HepG2 (cell line): ENCODE data around the gene PRSS8. TPM values are rescaled to one million over a fixed set of nuclear protein-coding genes. Genes with fewer than 3 reads are reported as not detected.

Experiments used
- ATAC-seq: fragments of 200-7000 bp; cut with Tn5 transposase; 3 replicates; pipeline ENCODE4 v1.9.1; 2020; ENCODE audit warnings: mild to moderate bottlenecking, moderate library complexity
- BruUV-seq: library from RNA; stranded (reverse); fragments of 400-500 nt; replicated peaks from 2 replicates; lab custom pipeline; 2021; lab: Mats Ljungman, UMichigan
- CTCF ChIA-PET: fragments of 300-600 bp; formaldehyde crosslinking; extraction: SDS; loops from one replicate; lab custom pipeline; 2021; ENCODE audit warnings: low total read pairs, inconsistent platforms, low intra/inter-chr PET ratio; lab: Yijun Ruan, JAX
- POLR2A ChIA-PET: fragments of 350-600 bp; sonication (Branson Sonifier 250); formaldehyde crosslinking; loops from one replicate; lab custom pipeline; 2020; ENCODE audit warnings: antibody characterized with exemption, inconsistent platforms; lab: Yijun Ruan, JAX
- DNase-seq: peaks from one replicate; pipeline ENCODE4 v3.0.0-alpha.2; 2015; ENCODE audit warnings: low spot score
- FAIRE-seq: peaks from 3 replicates; lab custom pipeline; 2011; peaks lifted over from hg19 to GRCh38; lab: Jason Lieb, UNC
- H2AFZ ChIP-seq: one replicate; pipeline ENCODE4 v1.6.1; 2011; ENCODE audit warnings: low read length, inconsistent platforms
- H3K27ac ChIP-seq: fragments of 300-600 bp; 3 replicates; pipeline ENCODE4 v1.8.0; 2011; ENCODE audit warnings: mixed run types, mild to moderate bottlenecking, mixed read lengths, low read length, inconsistent platforms; ENCODE audit not compliant: insufficient read depth; ENCODE audit errors: extremely low read length
- H3K27me3 ChIP-seq, 2 experiments: fragments of 200-600 bp in 1 of 2; 2 replicates in 1 of 2; 3 replicates in 1 of 2; pipeline versions ENCODE4 v1.6.0 to v1.8.0; 2011; ENCODE audit warnings: low read length in 2 of 2, mild to moderate bottlenecking in 2 of 2, moderate library complexity in 2 of 2, inconsistent platforms in 1 of 2; ENCODE audit not compliant: insufficient read depth in 2 of 2, control insufficient read depth in 1 of 2
- H3K36me3 ChIP-seq, 2 experiments: fragments of 200-600 bp in 1 of 2; replicated peaks in 1 of 2; 2 replicates in 1 of 2; 3 replicates in 1 of 2; pipeline versions ENCODE4 v1.5.1 to v1.8.0; 2011; ENCODE audit warnings: low read length in 2 of 2, inconsistent platforms in 1 of 2; ENCODE audit not compliant: insufficient read depth in 2 of 2, control insufficient read depth in 1 of 2
- H3K4me1 ChIP-seq: 2 replicates; pipeline ENCODE4 v1.5.1; 2012; ENCODE audit warnings: low read length, inconsistent platforms; ENCODE audit not compliant: insufficient read depth
- H3K4me2 ChIP-seq: 2 replicates; pipeline ENCODE4 v1.6.0; 2011; ENCODE audit warnings: low read depth, low read length, inconsistent platforms
- H3K4me3 ChIP-seq, 3 experiments: fragments of 200-600 bp in 1 of 3; sonication (generic), shearing (Covaris generic) in 1 of 3; replicated peaks in 1 of 3; 2 replicates each; pipeline ENCODE4 v1.5.1; 2011 to 2016; ENCODE audit warnings: low read length in 3 of 3, inconsistent platforms in 2 of 3, low read depth in 2 of 3, mild to moderate bottlenecking in 2 of 3, control low read depth in 1 of 3, mixed read lengths in 1 of 3; ENCODE audit not compliant: insufficient read depth in 1 of 3
- H3K79me2 ChIP-seq: one replicate; pipeline ENCODE4 v1.6.1; 2011; ENCODE audit warnings: low read length, inconsistent platforms; ENCODE audit not compliant: insufficient read depth
- H3K9ac ChIP-seq: 2 replicates; pipeline ENCODE4 v1.6.0; 2011; ENCODE audit warnings: mild to moderate bottlenecking, low read depth, low read length, inconsistent platforms; ENCODE audit not compliant: insufficient read depth
- H3K9me3 ChIP-seq: 2 replicates; pipeline ENCODE4 v1.5.1; 2012; ENCODE audit warnings: mild to moderate bottlenecking, low read length
- H4K20me1 ChIP-seq: 2 replicates; pipeline ENCODE4 v1.6.0; 2011; ENCODE audit warnings: inconsistent platforms, mild to moderate bottlenecking, low read length, moderate library complexity; ENCODE audit not compliant: insufficient read depth
- ATF7 ChIP-seq, 2 experiments: fragments of 450-650 bp in 1 of 2; sonication (generic) in 1 of 2; formaldehyde crosslinking in 1 of 2; IDR thresholded peaks; 2 replicates each; pipeline versions ENCODE4 v1.4.0 to v1.6.1; 2016 to 2020; ENCODE audit warnings: antibody characterized with exemption in 1 of 2, mild to moderate bottlenecking in 1 of 2, missing genetic modification reagents in 1 of 2
- DZIP1 ChIP-seq: sonication (generic); formaldehyde crosslinking; IDR thresholded peaks from 2 replicates; pipeline ENCODE4 v1.5.0; 2020; ENCODE audit warnings: mild to moderate bottlenecking, missing genetic modification reagents
- TCF12 ChIP-seq, 2 experiments: fragments of 450-650 bp in 1 of 2; sonication (generic) in 1 of 2; formaldehyde crosslinking in 1 of 2; IDR thresholded peaks; 2 replicates each; pipeline versions ENCODE4 v1.6.1 to v1.8.0; 2017 to 2022; ENCODE audit warnings: antibody characterized with exemption in 1 of 2, mild to moderate bottlenecking in 1 of 2, missing genetic modification reagents in 1 of 2, moderate library complexity in 1 of 2
- ZKSCAN1 ChIP-seq: fragments of 150-350 bp; IDR thresholded peaks from 2 replicates; pipeline ENCODE4 v1.6.1; 2014; ENCODE audit warnings: low read length
- ZNF253 ChIP-seq: sonication (generic); formaldehyde crosslinking; IDR thresholded peaks from 2 replicates; pipeline ENCODE4 v1.8.0; 2022; ENCODE audit warnings: mild to moderate bottlenecking, missing genetic modification reagents, borderline replicate concordance
- ZNF326 ChIP-seq: sonication (generic); formaldehyde crosslinking; IDR thresholded peaks from 2 replicates; pipeline ENCODE4 v1.4.0; 2020; ENCODE audit warnings: missing genetic modification reagents, borderline replicate concordance
- ZSCAN21 ChIP-seq: sonication (generic); formaldehyde crosslinking; IDR thresholded peaks from 2 replicates; pipeline ENCODE4 v1.8.0; 2022; ENCODE audit warnings: mild to moderate bottlenecking, missing genetic modification reagents, moderate library complexity, borderline replicate concordance
- WGBS: methylation state at CpG from one replicate; pipeline ENCODE4 v1.1.6; 2017; ENCODE audit warnings: low lambda C conversion rate; 5-methylcytosine and 5-hydroxymethylcytosine counted together
- in situ Hi-C: cut with HindIII; loops from 2 replicates; pipeline ENCODE4 v1.10.0; 2017; ENCODE audit warnings: low pct_unique_long_range_greater_than_20kb; ENCODE audit not compliant: extremely low pct_ligation_motif_present
- intact Hi-C: fragments of 100-400 bp; cut with micrococcal nuclease; formaldehyde crosslinking; loops from one replicate; pipeline ENCODE4 v1.10.0; 2022; ENCODE audit not compliant: unreplicated experiment
- polyA plus RNA-seq, 8 experiments: library from polyadenylated mRNA; depleted of rRNA in 3 of 8; stranded (reverse) in 7 of 8; unstranded in 1 of 8; fragments of >200 nt; fragmentation: Illumina TruSeq in 4 of 8; extraction: Trizol in 4 of 8; gene quantifications; 2 replicates each; pipeline versions ENCODE4 v1.2.1 to v1.2.3, GENCODE V29; 2011 to 2016; ENCODE audit warnings: low read depth in 4 of 8, missing spikeins in 1 of 8, mixed read lengths in 1 of 8; ENCODE audit not compliant: insufficient read depth in 1 of 8
- total RNA-seq, 5 experiments: library from RNA; depleted of rRNA; stranded (reverse); fragments of >200 nt; fragmentation: Illumina TruSeq; extraction: Trizol; gene quantifications; 2 replicates each; pipeline ENCODE4 v1.2.3, GENCODE V29; 2016; ENCODE audit warnings: low read depth in 1 of 5
- TF ChIP-seq, protein P1 (sequence below): sonication (generic); formaldehyde crosslinking; IDR thresholded peaks from 2 replicates; pipeline ENCODE4 v1.4.0; 2020; ENCODE audit warnings: mild to moderate bottlenecking, missing genetic modification reagents
- TF ChIP-seq, protein P2 (sequence below): fragments of 450-650 bp; IDR thresholded peaks from 2 replicates; pipeline ENCODE4 v1.6.1; 2016

The PRSS8 gene
- total and polyA plus RNA-seq, 2 of the 13 experiments (the other 11 are each of a cell fraction or from before 2014, with no cell fraction given), result 2.6 to 7.2 TPM

GRCh38 chr16:31120129-31120528 lies 15.4 kb downstream of the PRSS8 start:
- no peak for DNase-seq
- Histone ChIP-seq H3K9me3 (no peaks in the 10 kb centered on the region), H4K20me1 (0 out of 2 replicates have a peak, but pooled peaks cover 3% of the 10 kb centered on the region), H3K27ac (no peak overlapping the region), H3K4me2 (no peak overlapping the region), H3K36me3 (peaks cover 10 to 28% of the 10 kb centered on the region in 2 experiments), H3K9ac (no peak overlapping the region), H3K27me3 (no peaks in the 10 kb centered on the region; a peak in 1 of 5 replicates), H2AFZ (no peak overlapping the region), H3K4me3 (no peak overlapping the region), H3K79me2 (peaks cover 18% of the 10 kb centered on the region), H3K4me1 (peaks cover 13% of the 10 kb centered on the region)
- CTCF ChIA-PET, result no interaction called here
- no peak for ATAC-seq
- no peak for FAIRE-seq
- in situ Hi-C loops (no loop called here), intact Hi-C loops (no loop called here)
- TF ChIP-seq ZNF253 (CRISPR knock-in tag) (no peak), ZKSCAN1 (no peak)
- TF ChIP-seq, protein P1, sequence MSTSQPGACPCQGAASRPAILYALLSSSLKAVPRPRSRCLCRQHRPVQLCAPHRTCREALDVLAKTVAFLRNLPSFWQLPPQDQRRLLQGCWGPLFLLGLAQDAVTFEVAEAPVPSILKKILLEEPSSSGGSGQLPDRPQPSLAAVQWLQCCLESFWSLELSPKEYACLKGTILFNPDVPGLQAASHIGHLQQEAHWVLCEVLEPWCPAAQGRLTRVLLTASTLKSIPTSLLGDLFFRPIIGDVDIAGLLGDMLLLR (CRISPR knock-in tag), result 0 out of 2 replicates have a peak, but pooled peaks have one; percentile 31
- WGBS, result 97% methylated on average over 16 of the region's 16 CpGs
- POLR2A ChIA-PET, result interaction anchor here (1.5 to 9.6 kb wide), 3 partner anchors 19 to 171 kb away, joined by 6 to 275 read pairs (median 8); partner anchors contain the start of genes FUS and PRSS8
- BruUV-seq, result no TSS peak

GRCh38 chr16:31118223-31119155 lies 17.0 kb downstream of the PRSS8 start:
- Histone ChIP-seq H3K36me3 (peaks cover 10 to 28% of the 10 kb centered on the region in 2 experiments), H3K79me2 (peaks cover 18% of the 10 kb centered on the region), H3K9me3 (no peaks in the 10 kb centered on the region), H3K9ac (peak overlapping the region; percentile 77), H3K4me2 (peak overlapping the region; percentile 89), H2AFZ (no peak overlapping the region), H4K20me1 (0 out of 2 replicates have a peak, but pooled peaks cover 3% of the 10 kb centered on the region), H3K27ac (peak overlapping the region; percentile 70), H3K4me1 (peaks cover 28% of the 10 kb centered on the region), H3K27me3 (no peaks in the 10 kb centered on the region; a peak in 1 of 5 replicates), H3K4me3 (peak overlapping the region; percentile 67 to 83 (median 81))
- in situ Hi-C loops (no loop called here), intact Hi-C loops (no loop called here)
- FAIRE-seq (no peak), DNase-seq (no peak), ATAC-seq (no peak)
- TSS peak; percentile 48 for BruUV-seq
- CTCF ChIA-PET, result no interaction called here
- 66% methylated on average over 9 of the region's 9 CpGs for WGBS
- POLR2A ChIA-PET, result interaction anchor here (0.7 to 9.6 kb wide), 44 partner anchors 10 to 755 kb away, joined by 3 to 275 read pairs (median 5); partner anchors contain the start of genes ARMC5, BCKDK, FUS and HSD3B7
- TF ChIP-seq TCF12 (IDR thresholded peaks at IDR 0.05) (no peak), TCF12 (CRISPR knock-in tag; IDR thresholded peaks at IDR 0.05) (0 out of 2 replicates have a peak, but pooled peaks have one; percentile 4), DZIP1 (CRISPR knock-in tag) (0 out of 2 replicates have a peak, but pooled peaks have one; percentile 1), ZNF326 (CRISPR knock-in tag) (no peak), ATF7 (IDR thresholded peaks at IDR 0.05) (peak; percentile 31; the same call in 1 of the 2 replicates), ATF7 (CRISPR knock-in tag; IDR thresholded peaks at IDR 0.05) (no peak), ZSCAN21 (CRISPR knock-in tag) (0 out of 2 replicates have a peak, but pooled peaks have one; percentile 7)
- TF ChIP-seq, protein P2, sequence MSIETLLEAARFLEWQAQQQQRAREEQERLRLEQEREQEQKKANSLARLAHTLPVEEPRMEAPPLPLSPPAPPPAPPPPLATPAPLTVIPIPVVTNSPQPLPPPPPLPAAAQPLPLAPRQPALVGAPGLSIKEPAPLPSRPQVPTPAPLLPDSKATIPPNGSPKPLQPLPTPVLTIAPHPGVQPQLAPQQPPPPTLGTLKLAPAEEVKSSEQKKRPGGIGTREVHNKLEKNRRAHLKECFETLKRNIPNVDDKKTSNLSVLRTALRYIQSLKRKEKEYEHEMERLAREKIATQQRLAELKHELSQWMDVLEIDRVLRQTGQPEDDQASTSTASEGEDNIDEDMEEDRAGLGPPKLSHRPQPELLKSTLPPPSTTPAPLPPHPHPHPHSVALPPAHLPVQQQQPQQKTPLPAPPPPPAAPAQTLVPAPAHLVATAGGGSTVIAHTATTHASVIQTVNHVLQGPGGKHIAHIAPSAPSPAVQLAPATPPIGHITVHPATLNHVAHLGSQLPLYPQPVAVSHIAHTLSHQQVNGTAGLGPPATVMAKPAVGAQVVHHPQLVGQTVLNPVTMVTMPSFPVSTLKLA, result no peak
